ENCODE results near the gene MAST3. TPM values are rescaled to one million over a fixed set of nuclear protein-coding genes. Genes with fewer than 3 reads are reported as not detected.

The MAST3 gene
- total and polyA plus RNA-seq, 2 of the 13 experiments (the other 11 are each of a cell fraction or from before 2014, with no cell fraction given): 4.1 to 4.6 TPM

- TF ChIP-seq ZNF350 (CRISPR knock-in tag; IDR thresholded peaks at IDR 0.05; ENCODE audit: borderline replicate concordance, low read depth) (peak; percentile 57; the same call in 1 of the 2 replicates), SMAD3 (CRISPR knock-in tag; IDR thresholded peaks at IDR 0.05) (peak; percentile 50; the same call in 1 of the 2 replicates), TBX2 (CRISPR knock-in tag; IDR thresholded peaks at IDR 0.05; ENCODE audit: borderline replicate concordance) (peak; percentile 55; the same call in 1 of the 2 replicates), ERF (CRISPR knock-in tag; IDR thresholded peaks at IDR 0.05) (peak; percentile 56; the same call in 1 of the 2 replicates), RBFOX2 (IDR thresholded peaks at IDR 0.05; ENCODE audit: low read depth, low read length) (no peak), ZNF629 (CRISPR knock-in tag; conservative IDR thresholded peaks at IDR 0.05) (no peak), NR2F6 (IDR thresholded peaks at IDR 0.05) (no peak), NR2F6 (CRISPR knock-in tag; IDR thresholded peaks at IDR 0.05) (peak; percentile 7; the same call in 1 of the 2 replicates), ZNF441 (CRISPR knock-in tag; IDR thresholded peaks at IDR 0.05; ENCODE audit: borderline replicate concordance) (0 out of 2 replicates have a peak, but pooled peaks have one; percentile 6), ZC3H4 (CRISPR knock-in tag; IDR thresholded peaks at IDR 0.05; ENCODE audit: borderline replicate concordance) (no peak), ZNF607 (CRISPR knock-in tag; IDR thresholded peaks at IDR 0.05; ENCODE audit: borderline replicate concordance) (peak; percentile 20; the same call in 1 of the 2 replicates), ELF1 (CRISPR knock-in tag; IDR thresholded peaks at IDR 0.05) (peak; percentile 91), ELF3 (CRISPR knock-in tag; IDR thresholded peaks at IDR 0.05) (0 out of 2 replicates have a peak, but pooled peaks have one; percentile 36), ARNTL (CRISPR knock-in tag; IDR thresholded peaks at IDR 0.05) (peak; percentile 25; the same call in 1 of the 2 replicates), RARG (CRISPR knock-in tag; IDR thresholded peaks at IDR 0.05; ENCODE audit: low read depth) (0 out of 2 replicates have a peak, but pooled peaks have one; percentile 64), ETV6 (CRISPR knock-in tag; conservative IDR thresholded peaks at IDR 0.05) (no peak), ZNF572 (CRISPR knock-in tag; IDR thresholded peaks at IDR 0.05) (peak; percentile 95)
- TF ChIP-seq, protein P1, sequence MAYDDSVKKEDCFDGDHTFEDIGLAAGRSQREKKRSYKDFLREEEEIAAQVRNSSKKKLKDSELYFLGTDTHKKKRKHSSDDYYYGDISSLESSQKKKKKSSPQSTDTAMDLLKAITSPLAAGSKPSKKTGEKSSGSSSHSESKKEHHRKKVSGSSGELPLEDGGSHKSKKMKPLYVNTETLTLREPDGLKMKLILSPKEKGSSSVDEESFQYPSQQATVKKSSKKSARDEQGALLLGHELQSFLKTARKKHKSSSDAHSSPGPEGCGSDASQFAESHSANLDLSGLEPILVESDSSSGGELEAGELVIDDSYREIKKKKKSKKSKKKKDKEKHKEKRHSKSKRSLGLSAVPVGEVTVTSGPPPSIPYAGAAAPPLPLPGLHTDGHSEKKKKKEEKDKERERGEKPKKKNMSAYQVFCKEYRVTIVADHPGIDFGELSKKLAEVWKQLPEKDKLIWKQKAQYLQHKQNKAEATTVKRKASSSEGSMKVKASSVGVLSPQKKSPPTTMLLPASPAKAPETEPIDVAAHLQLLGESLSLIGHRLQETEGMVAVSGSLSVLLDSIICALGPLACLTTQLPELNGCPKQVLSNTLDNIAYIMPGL (CRISPR knock-in tag; IDR thresholded peaks at IDR 0.05; ENCODE audit: borderline replicate concordance in 1 of 2, low read depth in 1 of 2): peak in 1 of 2 experiments; percentile 56; a peak in 2 of 4 replicates
- TF ChIP-seq, protein P2, sequence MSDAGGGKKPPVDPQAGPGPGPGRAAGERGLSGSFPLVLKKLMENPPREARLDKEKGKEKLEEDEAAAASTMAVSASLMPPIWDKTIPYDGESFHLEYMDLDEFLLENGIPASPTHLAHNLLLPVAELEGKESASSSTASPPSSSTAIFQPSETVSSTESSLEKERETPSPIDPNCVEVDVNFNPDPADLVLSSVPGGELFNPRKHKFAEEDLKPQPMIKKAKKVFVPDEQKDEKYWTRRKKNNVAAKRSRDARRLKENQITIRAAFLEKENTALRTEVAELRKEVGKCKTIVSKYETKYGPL (CRISPR knock-in tag; IDR thresholded peaks at IDR 0.05): no peak
- TF ChIP-seq, protein P3, sequence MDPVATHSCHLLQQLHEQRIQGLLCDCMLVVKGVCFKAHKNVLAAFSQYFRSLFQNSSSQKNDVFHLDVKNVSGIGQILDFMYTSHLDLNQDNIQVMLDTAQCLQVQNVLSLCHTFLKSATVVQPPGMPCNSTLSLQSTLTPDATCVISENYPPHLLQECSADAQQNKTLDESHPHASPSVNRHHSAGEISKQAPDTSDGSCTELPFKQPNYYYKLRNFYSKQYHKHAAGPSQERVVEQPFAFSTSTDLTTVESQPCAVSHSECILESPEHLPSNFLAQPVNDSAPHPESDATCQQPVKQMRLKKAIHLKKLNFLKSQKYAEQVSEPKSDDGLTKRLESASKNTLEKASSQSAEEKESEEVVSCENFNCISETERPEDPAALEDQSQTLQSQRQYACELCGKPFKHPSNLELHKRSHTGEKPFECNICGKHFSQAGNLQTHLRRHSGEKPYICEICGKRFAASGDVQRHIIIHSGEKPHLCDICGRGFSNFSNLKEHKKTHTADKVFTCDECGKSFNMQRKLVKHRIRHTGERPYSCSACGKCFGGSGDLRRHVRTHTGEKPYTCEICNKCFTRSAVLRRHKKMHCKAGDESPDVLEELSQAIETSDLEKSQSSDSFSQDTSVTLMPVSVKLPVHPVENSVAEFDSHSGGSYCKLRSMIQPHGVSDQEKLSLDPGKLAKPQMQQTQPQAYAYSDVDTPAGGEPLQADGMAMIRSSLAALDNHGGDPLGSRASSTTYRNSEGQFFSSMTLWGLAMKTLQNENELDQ (CRISPR knock-in tag; IDR thresholded peaks at IDR 0.05; ENCODE audit: borderline replicate concordance): no peak
Observed at GRCh38 chr19:18152442-18152816, 54.9 kb downstream of the MAST3 start (continued).

Measured in HepG2 (cell line).